HAP-1 (cell line): ENCODE results near the gene COL28A1.

ENCODE experiments used
- DNase-seq, 2 experiments: peaks; one replicate each; pipeline ENCODE4 v3.0.0-alpha.2; 2016 to 2020; ENCODE audit warnings: low spot score in 2 of 2
- H3K27me3 ChIP-seq: fragments of 250-450 bp; sonication (Bioruptor Pico); 2 replicates; pipeline ENCODE4 v1.5.1; 2020; ENCODE audit warnings: low read depth, mild to moderate bottlenecking, moderate library complexity
- H3K36me3 ChIP-seq: fragments of 250-450 bp; sonication (Bioruptor Pico); replicated peaks from 2 replicates; pipeline ENCODE4 v1.5.1; 2020; ENCODE audit warnings: mild to moderate bottlenecking
- H3K4me1 ChIP-seq: fragments of 250-450 bp; sonication (Bioruptor Pico); 2 replicates; pipeline ENCODE4 v1.5.1; 2020; ENCODE audit warnings: mild to moderate bottlenecking
- H3K4me3 ChIP-seq: fragments of 250-450 bp; sonication (Bioruptor Pico); 2 replicates; pipeline ENCODE4 v1.5.1; 2020; ENCODE audit warnings: mild to moderate bottlenecking, moderate library complexity
- H3K9me3 ChIP-seq: fragments of 250-450 bp; sonication (Bioruptor Pico); 2 replicates; pipeline ENCODE4 v1.5.1; 2020; ENCODE audit warnings: mild to moderate bottlenecking, moderate library complexity
- in situ Hi-C: fragments of 300-500 bp; cut with MboI; formaldehyde crosslinking; loops from 3 replicates; pipeline ENCODE4 v1.14.3; 2020; ENCODE audit warnings: low sequenced_read_pairs, inconsistent platforms, mixed read lengths

COL28A1 gene

GRCh38 chr7:7425321-7425720, 110.4 kb downstream of the COL28A1 start:
- H3K9me3 ChIP-seq = no peaks in the 10 kb centered on the region
- H3K4me1 ChIP-seq = 0 out of 2 replicates have a peak, but pooled peaks cover 5% of the 10 kb centered on the region
- no peak overlapping the region for H3K4me3 ChIP-seq
- H3K36me3 ChIP-seq = no peaks in the 10 kb centered on the region
- no peak for DNase-seq
- H3K27me3 ChIP-seq = peaks cover 16% of the 10 kb centered on the region
- in situ Hi-C loops = loop anchor here (10.0 kb wide), 2 partner anchors 339 to 789 kb away; no protein-coding TSS in a partner anchor

DNA sequence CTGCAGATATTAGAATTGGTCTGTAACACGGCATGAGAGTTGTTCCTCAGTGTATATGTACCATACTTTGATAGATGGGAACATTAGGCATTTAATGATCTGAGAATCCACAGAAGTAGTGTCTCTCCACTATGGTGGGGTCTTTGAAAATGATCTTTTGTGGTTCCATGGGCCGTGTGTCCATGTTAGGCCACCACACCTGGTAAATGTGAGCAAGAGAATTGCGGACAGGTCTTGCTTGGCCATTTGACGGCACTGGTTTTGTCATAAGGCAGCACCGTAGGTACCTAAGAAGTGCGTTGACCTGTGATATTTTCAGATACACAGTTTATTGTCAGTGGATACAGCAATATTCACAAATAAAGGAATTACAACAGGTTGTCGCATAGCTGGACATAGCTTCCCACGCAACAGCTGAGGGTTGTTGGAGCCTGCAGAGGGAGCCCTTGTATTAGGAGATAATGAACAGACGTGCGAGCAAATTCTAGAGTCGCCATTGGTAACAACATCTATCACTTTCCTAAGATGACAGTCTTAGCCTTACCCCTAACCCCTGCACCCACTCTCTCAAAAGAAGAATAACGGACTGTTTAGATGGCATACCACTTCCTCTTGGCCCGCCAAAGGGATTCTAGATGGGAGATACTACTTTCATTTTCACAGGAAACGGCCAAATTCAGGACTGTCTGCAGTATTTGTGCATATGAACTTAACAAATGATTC, 111.4 kb downstream of the COL28A1 start:
- no peak overlapping the region for H3K4me3 ChIP-seq
- in situ Hi-C loops = loop anchor here (10.0 to 25.0 kb wide), 3 partner anchors 312 to 790 kb away; no protein-coding TSS in a partner anchor
- peak; percentile 65 to 74 for DNase-seq

GRCh38 chr7:7422641-7423040, 113.0 kb downstream of the COL28A1 start:
- no peak overlapping the region for H3K4me3 ChIP-seq
- H3K4me1 ChIP-seq = 0 out of 2 replicates have a peak, but pooled peaks cover 5% of the 10 kb centered on the region
- no peak for DNase-seq
- H3K9me3 ChIP-seq = no peaks in the 10 kb centered on the region
- peaks cover 14% of the 10 kb centered on the region for H3K27me3 ChIP-seq
- in situ Hi-C loops = loop anchor here (10.0 to 25.0 kb wide), 3 partner anchors 310 to 792 kb away; no protein-coding TSS in a partner anchor
- H3K36me3 ChIP-seq = no peaks in the 10 kb centered on the region

More for the DNA sequence above, 111.4 kb downstream of the COL28A1 start:
- Histone ChIP-seq H3K36me3 (no peaks in the 10 kb centered on the region), H3K9me3 (no peaks in the 10 kb centered on the region), H3K4me1 (0 out of 2 replicates have a peak, but pooled peaks cover 5% of the 10 kb centered on the region), H3K27me3 (peaks cover 14% of the 10 kb centered on the region)

DNA sequence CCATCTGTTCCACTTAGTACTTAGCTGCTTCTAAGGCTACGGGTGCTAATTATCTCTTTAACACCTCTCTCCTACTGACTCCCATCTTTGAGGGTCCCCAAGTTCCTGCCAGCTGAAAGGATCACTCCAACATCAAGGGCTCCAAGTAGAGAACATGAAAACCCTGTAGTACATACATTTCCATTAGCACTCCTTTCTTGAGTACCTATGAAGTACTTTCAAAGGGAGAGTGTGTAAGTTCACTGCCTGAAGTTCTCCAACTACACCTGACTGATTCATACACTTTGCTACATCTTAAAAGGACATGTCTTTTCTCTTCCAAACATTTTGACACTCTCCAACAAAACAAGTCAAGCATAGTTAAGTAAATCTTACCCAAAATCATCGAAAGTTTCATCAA, 113.8 kb downstream of the COL28A1 start:
- Histone ChIP-seq H3K36me3 (no peaks in the 10 kb centered on the region), H3K4me1 (0 out of 2 replicates have a peak, but pooled peaks cover 5% of the 10 kb centered on the region), H3K4me3 (no peak overlapping the region), H3K27me3 (peaks cover 14% of the 10 kb centered on the region; the same call in 1 of the 2 replicates), H3K9me3 (no peaks in the 10 kb centered on the region)
- in situ Hi-C loops = loop anchor here (10.0 to 25.0 kb wide), 3 partner anchors 310 to 793 kb away; no protein-coding TSS in a partner anchor
- no peak for DNase-seq

- Histone ChIP-seq H3K4me1 (0 out of 2 replicates have a peak, but pooled peaks cover 5% of the 10 kb centered on the region), H3K27me3 (0 out of 2 replicates have a peak, but pooled peaks cover 2% of the 10 kb centered on the region), H3K36me3 (no peaks in the 10 kb centered on the region), H3K9me3 (no peaks in the 10 kb centered on the region), H3K4me3 (no peak overlapping the region)
- DNase-seq = no peak
- in situ Hi-C loops = loop anchor here (25.0 kb wide), 1 partner anchor 307 kb away; no protein-coding TSS in a partner anchor
These were observed 116.7 kb downstream of the COL28A1 start for GRCh38 chr7:7418997-7419396.

DNA sequence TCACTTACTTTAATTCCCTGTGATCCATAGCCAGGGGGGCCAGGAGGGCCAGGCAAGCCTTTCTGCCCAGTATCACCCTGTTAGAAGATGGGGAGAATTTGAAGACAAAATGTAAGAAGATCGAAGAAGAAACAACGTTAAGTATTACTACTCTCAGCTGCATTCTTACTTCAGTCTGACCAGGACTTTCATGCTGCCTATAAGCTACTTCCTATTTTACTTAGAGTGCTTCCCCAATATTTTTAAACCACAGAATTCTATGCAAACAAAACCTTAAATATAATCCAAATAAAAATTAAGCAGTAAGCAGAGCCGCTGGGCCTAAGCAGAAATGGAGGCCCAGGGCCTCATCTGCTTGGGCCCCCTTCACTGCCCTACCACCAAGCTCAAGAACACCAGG, 117.8 kb downstream of the COL28A1 start:
- in situ Hi-C loops = loop anchor here (25.0 kb wide), 1 partner anchor 306 kb away; no protein-coding TSS in a partner anchor
- Histone ChIP-seq H3K36me3 (no peaks in the 10 kb centered on the region), H3K9me3 (no peaks in the 10 kb centered on the region), H3K4me3 (no peak overlapping the region), H3K4me1 (0 out of 2 replicates have a peak, but pooled peaks cover 5% of the 10 kb centered on the region), H3K27me3 (0 out of 2 replicates have a peak, but pooled peaks cover 2% of the 10 kb centered on the region)
- no peak for DNase-seq

- no peak for DNase-seq
- in situ Hi-C loops = loop anchor here (25.0 kb wide), 1 partner anchor 305 kb away; no protein-coding TSS in a partner anchor
These were observed 118.3 kb downstream of the COL28A1 start for GRCh38 chr7:7417414-7417813.

GRCh38 chr7:7416031-7416858, 119.4 kb downstream of the COL28A1 start:
- DNase-seq = no peak
- no peaks in the 10 kb centered on the region for H3K9me3 ChIP-seq
- no peaks in the 10 kb centered on the region for H3K27me3 ChIP-seq
- 0 out of 2 replicates have a peak, but pooled peaks cover 5% of the 10 kb centered on the region for H3K4me1 ChIP-seq
- in situ Hi-C loops = loop anchor here (25.0 kb wide), 1 partner anchor 304 kb away; no protein-coding TSS in a partner anchor
- H3K4me3 ChIP-seq = no peak overlapping the region
- H3K36me3 ChIP-seq = no peaks in the 10 kb centered on the region

More at GRCh38 chr7:7417414-7417813, 118.3 kb downstream of the COL28A1 start:
- H3K27me3 ChIP-seq = 0 out of 2 replicates have a peak, but pooled peaks cover 2% of the 10 kb centered on the region
- no peaks in the 10 kb centered on the region for H3K9me3 ChIP-seq
- H3K4me1 ChIP-seq = 0 out of 2 replicates have a peak, but pooled peaks cover 5% of the 10 kb centered on the region
- H3K36me3 ChIP-seq = no peaks in the 10 kb centered on the region
- no peak overlapping the region for H3K4me3 ChIP-seq

DNA sequence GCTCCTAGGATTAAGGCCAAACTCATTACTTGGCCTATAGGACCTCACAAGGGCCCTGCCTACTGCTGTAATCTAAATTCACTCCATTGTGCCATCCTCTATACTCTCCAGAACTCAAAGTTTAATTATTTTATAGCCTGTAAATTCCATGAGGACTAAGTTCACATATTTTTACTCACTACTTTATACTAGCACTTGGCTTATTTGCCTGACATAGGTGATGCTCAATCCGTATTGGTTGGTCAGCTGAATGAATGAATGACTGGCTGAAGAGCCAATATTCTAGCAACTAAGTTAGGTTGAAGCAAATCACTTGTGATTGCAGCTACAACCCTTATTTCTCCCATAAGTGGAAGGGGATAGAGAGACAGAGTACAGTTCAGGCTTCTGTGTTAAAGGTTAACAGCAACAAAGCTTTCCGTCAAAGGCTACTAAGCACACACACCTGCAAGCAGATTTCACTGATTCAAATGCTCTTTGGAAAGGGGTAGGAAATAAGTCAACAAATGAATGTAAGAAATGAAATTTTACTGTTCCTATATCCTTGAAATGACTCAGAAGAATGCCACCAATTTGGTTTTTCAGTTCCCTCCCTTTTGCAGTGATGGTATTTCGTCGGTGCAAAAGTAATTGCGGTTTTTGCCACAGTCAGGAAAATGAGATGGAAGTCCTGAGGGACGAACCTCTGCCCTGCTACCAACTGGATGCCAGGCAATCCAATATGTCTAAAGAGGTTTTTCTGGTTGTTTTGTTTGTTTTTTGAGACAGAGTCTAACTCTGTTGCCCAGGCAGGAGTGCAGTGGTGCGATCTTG, 120.7 kb downstream of the COL28A1 start:
- Histone ChIP-seq H3K27me3 (peaks cover 4% of the 10 kb centered on the region; the same call in 1 of the 2 replicates), H3K4me1 (no peaks in the 10 kb centered on the region), H3K36me3 (no peaks in the 10 kb centered on the region), H3K4me3 (no peak overlapping the region), H3K9me3 (no peaks in the 10 kb centered on the region)
- DNase-seq = no peak
- in situ Hi-C loops = loop anchor here (25.0 kb wide), 1 partner anchor 303 kb away; no protein-coding TSS in a partner anchor

DNA sequence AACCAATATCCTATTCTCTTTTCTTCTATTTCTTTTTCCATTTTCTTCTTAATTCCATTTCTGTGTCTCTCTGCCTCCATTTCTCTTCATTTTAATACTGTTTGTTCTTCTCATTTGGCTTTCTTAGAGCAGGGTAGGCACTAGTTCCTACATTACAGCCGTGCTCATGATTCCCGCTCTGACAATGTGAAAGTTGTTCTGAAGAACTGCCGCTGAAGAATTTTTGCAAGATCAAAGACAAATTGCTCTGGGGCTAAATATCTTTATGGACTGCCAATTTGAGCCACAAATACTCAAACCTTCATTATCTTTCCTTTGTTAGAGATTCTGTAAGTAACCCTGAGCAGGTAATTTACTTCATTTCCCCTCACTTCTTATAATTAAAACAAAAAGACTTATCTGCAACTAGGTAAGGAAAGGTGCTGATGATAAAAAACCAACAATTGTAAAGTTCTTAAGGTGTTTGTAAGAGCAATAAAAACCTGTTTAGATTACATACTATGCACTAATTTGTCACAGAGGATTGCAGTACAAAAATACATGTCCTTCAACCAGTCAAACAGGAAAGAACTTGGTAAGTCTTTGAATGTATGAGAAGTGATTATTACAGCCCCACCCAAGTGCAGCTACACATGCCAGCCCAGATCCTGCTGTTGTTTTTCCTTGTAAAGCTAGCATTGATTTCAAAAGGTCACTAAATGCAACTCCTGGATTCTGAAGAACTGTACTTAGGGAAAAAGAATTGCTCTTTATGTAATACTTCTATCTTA, 127.5 kb downstream of the COL28A1 start:
- Histone ChIP-seq H3K27me3 (peaks cover 4% of the 10 kb centered on the region; the same call in 1 of the 2 replicates), H3K4me3 (no peak overlapping the region), H3K4me1 (no peaks in the 10 kb centered on the region), H3K9me3 (no peaks in the 10 kb centered on the region), H3K36me3 (no peaks in the 10 kb centered on the region)
- no peak for DNase-seq
- in situ Hi-C loops = loop anchor here (25.0 kb wide), 1 partner anchor 296 kb away; no protein-coding TSS in a partner anchor

- H3K36me3 ChIP-seq = no peaks in the 10 kb centered on the region
- in situ Hi-C loops = loop anchor here (25.0 kb wide), 1 partner anchor 293 kb away; no protein-coding TSS in a partner anchor
- no peaks in the 10 kb centered on the region for H3K4me1 ChIP-seq
- peaks cover 4% of the 10 kb centered on the region; the same call in 1 of the 2 replicates for H3K27me3 ChIP-seq
- DNase-seq = no peak
- no peaks in the 10 kb centered on the region for H3K9me3 ChIP-seq
- no peak overlapping the region for H3K4me3 ChIP-seq
These were observed 130.2 kb downstream of the COL28A1 start for GRCh38 chr7:7405461-7405860.

- no peaks in the 10 kb centered on the region for H3K36me3 ChIP-seq
- in situ Hi-C loops = loop anchor here (25.0 kb wide), 1 partner anchor 287 kb away; no protein-coding TSS in a partner anchor
- no peak for DNase-seq
These were observed 136.0 kb downstream of the COL28A1 start for GRCh38 chr7:7399707-7400106.

More at GRCh38 chr7:7399707-7400106, 136.0 kb downstream of the COL28A1 start:
- Histone ChIP-seq H3K9me3 (no peaks in the 10 kb centered on the region), H3K4me3 (no peak overlapping the region), H3K4me1 (peaks cover 12% of the 10 kb centered on the region), H3K27me3 (no peaks in the 10 kb centered on the region)
